Measurements from ENCODE around the gene GGNBP2.
"Not testable (repeated sequence)": the region's sequence is repeated elsewhere in the genome, so short reads cannot be mapped to it uniquely, and the experiment has no call there.

GGNBP2 gene
- total RNA-seq: 39.1 to 111 (median 76.8) reads per million in 17 experiments

- peak; percentile 96 to 100 (median 98) for DNase-seq
These were observed at the start of gene GGNBP2 for GRCh38 chr17:36544307-36545076. Gene GGNBP2 (plus strand): TSS chr17:36544919. CDS start chr17:36545725, 806 bp downstream.

GRCh38 chr17:36495076-36495578 lies 49.6 kb upstream of the GGNBP2 start:
- DNase-seq: no peak

GRCh38 chr17:36496018-36496789 lies 48.5 kb upstream of the GGNBP2 start:
- no peak for DNase-seq

- no peak for DNase-seq
These were observed 46.6 kb upstream of the GGNBP2 start for GRCh38 chr17:36498155-36498554.

GRCh38 chr17:36498560-36499300 lies 46.0 kb upstream of the GGNBP2 start:
- no peak for DNase-seq

- DNase-seq: no peak
These were observed 43.9 kb upstream of the GGNBP2 start for GRCh38 chr17:36500745-36501225.

- DNase-seq: no peak
These were observed 43.4 kb upstream of the GGNBP2 start for GRCh38 chr17:36501351-36501750.

- DNase-seq: no peak
These were observed 42.8 kb upstream of the GGNBP2 start for GRCh38 chr17:36501963-36502362.

- no peak for DNase-seq
These were observed 41.1 kb upstream of the GGNBP2 start for GRCh38 chr17:36503456-36504155.

GRCh38 chr17:36504156-36504545 lies 40.6 kb upstream of the GGNBP2 start:
- DNase-seq: no peak

- DNase-seq: no peak
These were observed 39.5 kb upstream of the GGNBP2 start for GRCh38 chr17:36505171-36505570.

GRCh38 chr17:36506249-36506826 lies 38.4 kb upstream of the GGNBP2 start:
- DNase-seq: no peak

- DNase-seq: no peak
These were observed 37.9 kb upstream of the GGNBP2 start for GRCh38 chr17:36506831-36507230.

GRCh38 chr17:36507266-36507665 lies 37.5 kb upstream of the GGNBP2 start:
- DNase-seq: no peak

GRCh38 chr17:36508439-36508838 lies 36.3 kb upstream of the GGNBP2 start:
- not testable (repeated sequence) for DNase-seq

- DNase-seq: no peak
These were observed 35.3 kb upstream of the GGNBP2 start for GRCh38 chr17:36509272-36509985.

GRCh38 chr17:36510636-36511035 lies 34.1 kb upstream of the GGNBP2 start:
- no peak for DNase-seq

GRCh38 chr17:36511216-36511615 lies 33.5 kb upstream of the GGNBP2 start:
- no peak for DNase-seq

GRCh38 chr17:36512641-36513040 lies 32.1 kb upstream of the GGNBP2 start:
- DNase-seq: no peak

GRCh38 chr17:36514856-36515255 lies 29.9 kb upstream of the GGNBP2 start:
- no peak for DNase-seq

GRCh38 chr17:36515837-36516236 lies 28.9 kb upstream of the GGNBP2 start:
- no peak for DNase-seq
